ENCODE data around the gene KIF26B. TPM values are rescaled to one million over a fixed set of nuclear protein-coding genes. Genes with fewer than 3 reads are reported as not detected.

Gene KIF26B
- total RNA-seq, 2 experiments from 2014 or later: not detected

- Mint-ChIP-seq H3K27ac (no peak overlapping the region), H3K4me3 (no peak overlapping the region), H3K27me3 (no peaks in the 10 kb centered on the region), H3K4me1 (no peaks in the 10 kb centered on the region), H3K36me3 (ENCODE audit: low read depth) (no peaks in the 10 kb centered on the region), H3K9me3 (no peaks in the 10 kb centered on the region)
- ChIA-PET POLR2A (no interaction called here), CTCF (no interaction called here)
- no peak for DNase-seq
Measured at GRCh38 chr1:245411245-245412036, 256.7 kb downstream of the KIF26B start.

- no peaks in the 10 kb centered on the region for H3K4me1 Mint-ChIP-seq
- no peak overlapping the region for H3K4me3 Mint-ChIP-seq
- no peak overlapping the region for H3K27ac Mint-ChIP-seq
- H3K36me3 Mint-ChIP-seq (ENCODE audit: low read depth): no peaks in the 10 kb centered on the region
- DNase-seq: no peak
- ChIA-PET CTCF (no interaction called here), POLR2A (no interaction called here)
- no peaks in the 10 kb centered on the region for H3K27me3 Mint-ChIP-seq
- H3K9me3 Mint-ChIP-seq: no peaks in the 10 kb centered on the region
Measured at GRCh38 chr1:245412306-245412705, 257.5 kb downstream of the KIF26B start.

DNA sequence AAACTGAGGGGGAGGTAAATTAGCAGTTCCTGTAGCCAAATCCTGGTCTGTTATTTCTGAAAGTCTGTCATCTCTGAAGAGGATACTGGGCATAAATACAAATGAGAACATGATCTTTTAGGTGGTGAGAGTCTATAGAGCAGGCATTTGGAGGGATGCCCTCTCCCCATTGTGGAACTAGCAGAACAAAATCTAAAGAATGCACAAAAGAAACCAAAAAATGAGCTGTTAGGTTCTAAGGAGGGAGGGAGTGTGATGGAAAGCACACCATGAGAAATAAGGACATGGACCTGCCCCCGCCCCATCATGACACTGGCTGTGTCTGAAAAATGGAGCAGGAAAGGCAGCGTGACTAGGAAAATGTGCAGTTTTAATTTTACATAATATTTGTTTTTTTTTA is 262.0 kb downstream of the KIF26B start:
- Mint-ChIP-seq H3K27ac (no peak overlapping the region), H3K36me3 (ENCODE audit: low read depth) (no peaks in the 10 kb centered on the region), H3K9me3 (no peaks in the 10 kb centered on the region), H3K4me1 (no peaks in the 10 kb centered on the region), H3K27me3 (no peaks in the 10 kb centered on the region), H3K4me3 (no peak overlapping the region)
- CTCF ChIA-PET: no interaction called here
- DNase-seq: no peak
- POLR2A ChIA-PET: no interaction called here

GRCh38 chr1:245418077-245418476 is 263.3 kb downstream of the KIF26B start:
- CTCF ChIA-PET: no interaction called here
- Mint-ChIP-seq H3K27ac (no peak overlapping the region), H3K9me3 (no peaks in the 10 kb centered on the region), H3K36me3 (ENCODE audit: low read depth) (no peaks in the 10 kb centered on the region), H3K27me3 (no peaks in the 10 kb centered on the region), H3K4me1 (no peaks in the 10 kb centered on the region), H3K4me3 (no peak overlapping the region)
- no peak for DNase-seq
- POLR2A ChIA-PET: no interaction called here

- Mint-ChIP-seq H3K27me3 (no peaks in the 10 kb centered on the region), H3K36me3 (ENCODE audit: low read depth) (no peaks in the 10 kb centered on the region), H3K4me3 (no peak overlapping the region), H3K4me1 (no peaks in the 10 kb centered on the region), H3K27ac (no peak overlapping the region), H3K9me3 (no peaks in the 10 kb centered on the region)
- CTCF ChIA-PET: no interaction called here
- DNase-seq: no peak
- POLR2A ChIA-PET: no interaction called here
Measured at GRCh38 chr1:245419461-245419978, 264.7 kb downstream of the KIF26B start.

- Mint-ChIP-seq H3K4me1 (no peaks in the 10 kb centered on the region), H3K27me3 (no peaks in the 10 kb centered on the region), H3K4me3 (no peak overlapping the region), H3K27ac (no peak overlapping the region), H3K36me3 (ENCODE audit: low read depth) (no peaks in the 10 kb centered on the region), H3K9me3 (no peaks in the 10 kb centered on the region)
- DNase-seq: no peak
- POLR2A ChIA-PET: no interaction called here
- CTCF ChIA-PET: no interaction called here
Measured at GRCh38 chr1:245419989-245420388, 265.2 kb downstream of the KIF26B start.

GRCh38 chr1:245420926-245421325 is 266.1 kb downstream of the KIF26B start:
- CTCF ChIA-PET: no interaction called here

GRCh38 chr1:245428681-245429080 is 273.9 kb downstream of the KIF26B start:
- no peaks in the 10 kb centered on the region for H3K27me3 Mint-ChIP-seq
- DNase-seq: no peak
- no peaks in the 10 kb centered on the region for H3K4me1 Mint-ChIP-seq
- peaks cover 2% of the 10 kb centered on the region for H3K9me3 Mint-ChIP-seq
- H3K27ac Mint-ChIP-seq: no peak overlapping the region
- H3K4me3 Mint-ChIP-seq: no peak overlapping the region
- CTCF ChIA-PET: no interaction called here
- POLR2A ChIA-PET: no interaction called here
- no peaks in the 10 kb centered on the region for H3K36me3 Mint-ChIP-seq (ENCODE audit: low read depth)

More at GRCh38 chr1:245420926-245421325, 266.1 kb downstream of the KIF26B start:
- Mint-ChIP-seq H3K9me3 (no peaks in the 10 kb centered on the region), H3K27ac (no peak overlapping the region), H3K36me3 (ENCODE audit: low read depth) (no peaks in the 10 kb centered on the region), H3K4me3 (no peak overlapping the region), H3K4me1 (no peaks in the 10 kb centered on the region), H3K27me3 (no peaks in the 10 kb centered on the region)
- POLR2A ChIA-PET: no interaction called here
- DNase-seq: no peak

DNA sequence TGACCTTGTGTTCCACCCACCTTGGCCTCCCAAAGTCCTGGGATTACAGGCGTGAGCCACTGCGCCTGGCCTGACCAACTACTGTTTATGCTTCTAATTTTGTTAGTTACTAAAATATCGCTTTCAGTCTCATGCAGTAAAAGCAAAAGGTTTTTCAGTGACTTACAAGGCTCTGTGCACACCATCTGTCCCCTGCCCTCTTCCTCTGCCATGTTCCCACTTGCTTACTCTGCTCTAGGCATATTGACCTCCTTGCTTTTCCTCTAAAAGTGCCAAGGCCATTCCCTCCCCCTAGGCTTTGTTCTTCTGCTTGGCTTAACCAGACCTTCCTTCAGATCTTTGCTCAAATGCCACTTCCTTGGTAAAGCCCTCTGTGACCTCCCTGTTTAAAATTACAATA is 276.9 kb downstream of the KIF26B start:
- Mint-ChIP-seq H3K27ac (no peak overlapping the region), H3K9me3 (peaks cover 2% of the 10 kb centered on the region), H3K4me3 (no peak overlapping the region), H3K27me3 (no peaks in the 10 kb centered on the region), H3K36me3 (ENCODE audit: low read depth) (no peaks in the 10 kb centered on the region), H3K4me1 (no peaks in the 10 kb centered on the region)
- ChIA-PET POLR2A (no interaction called here), CTCF (no interaction called here)
- DNase-seq: no peak

DNA sequence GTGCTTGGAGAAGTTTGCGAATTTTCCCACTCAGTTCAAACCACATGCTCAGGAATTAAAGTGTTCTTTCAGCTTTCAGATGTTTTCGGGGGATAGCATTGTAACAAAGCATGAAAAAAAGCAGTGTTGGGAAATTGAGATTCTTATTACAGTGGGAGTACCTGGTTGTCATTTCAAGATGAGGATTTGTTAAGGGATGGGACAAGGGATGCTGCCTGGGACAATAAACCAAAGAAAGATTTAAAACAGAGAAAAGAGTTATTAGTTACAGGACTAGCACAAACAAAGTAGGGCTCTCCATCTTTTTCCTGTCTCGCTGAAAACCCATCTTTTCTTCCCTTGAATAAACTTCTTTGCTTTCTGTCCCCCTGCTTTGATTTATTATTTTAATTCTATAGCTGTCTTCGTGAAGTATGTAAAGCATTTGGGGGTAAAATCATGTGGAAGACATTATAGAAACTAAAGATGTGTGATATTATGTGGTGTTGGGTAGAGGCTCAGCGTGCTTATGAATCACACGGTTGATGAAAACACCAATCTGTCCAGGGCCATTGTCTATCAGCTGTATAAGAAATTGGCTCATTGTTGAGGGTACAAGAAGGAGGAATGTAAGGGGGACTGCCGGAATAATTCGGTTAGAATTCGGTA is 277.6 kb downstream of the KIF26B start:
- peaks cover 2% of the 10 kb centered on the region for H3K9me3 Mint-ChIP-seq
- no peaks in the 10 kb centered on the region for H3K4me1 Mint-ChIP-seq
- no peak overlapping the region for H3K27ac Mint-ChIP-seq
- H3K36me3 Mint-ChIP-seq (ENCODE audit: low read depth): no peaks in the 10 kb centered on the region
- ChIA-PET POLR2A (no interaction called here), CTCF (interaction anchor here (0.6 kb wide), 1 partner anchor 832 kb away, joined by 3 read pairs; no protein-coding TSS in a partner anchor)
- H3K4me3 Mint-ChIP-seq: no peak overlapping the region
- no peak for DNase-seq
- H3K27me3 Mint-ChIP-seq: no peaks in the 10 kb centered on the region

DNA sequence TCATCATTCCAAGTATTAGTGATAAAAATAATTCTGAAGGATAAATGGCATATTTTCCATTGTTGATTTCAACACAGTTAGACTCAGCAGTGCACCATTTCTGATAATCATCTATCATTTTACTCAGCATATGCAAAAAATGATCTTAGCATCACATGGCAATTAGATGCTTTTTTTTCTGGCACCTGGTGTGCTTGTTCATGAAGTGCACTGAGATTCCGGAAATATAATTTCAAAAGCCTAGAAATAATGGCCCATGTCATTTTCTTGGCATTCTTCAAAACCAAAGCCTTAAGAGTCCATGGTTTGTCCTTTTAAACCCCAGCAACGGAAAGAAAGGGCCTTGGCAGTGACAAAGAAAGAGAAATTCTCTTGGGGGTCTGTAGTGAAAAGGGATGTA is 278.8 kb downstream of the KIF26B start:
- DNase-seq: no peak
- H3K9me3 Mint-ChIP-seq: peaks cover 2% of the 10 kb centered on the region
- no peak overlapping the region for H3K4me3 Mint-ChIP-seq
- no peak overlapping the region for H3K27ac Mint-ChIP-seq
- H3K27me3 Mint-ChIP-seq: no peaks in the 10 kb centered on the region
- POLR2A ChIA-PET: no interaction called here
- CTCF ChIA-PET: no interaction called here
- no peaks in the 10 kb centered on the region for H3K36me3 Mint-ChIP-seq (ENCODE audit: low read depth)
- no peaks in the 10 kb centered on the region for H3K4me1 Mint-ChIP-seq

DNA sequence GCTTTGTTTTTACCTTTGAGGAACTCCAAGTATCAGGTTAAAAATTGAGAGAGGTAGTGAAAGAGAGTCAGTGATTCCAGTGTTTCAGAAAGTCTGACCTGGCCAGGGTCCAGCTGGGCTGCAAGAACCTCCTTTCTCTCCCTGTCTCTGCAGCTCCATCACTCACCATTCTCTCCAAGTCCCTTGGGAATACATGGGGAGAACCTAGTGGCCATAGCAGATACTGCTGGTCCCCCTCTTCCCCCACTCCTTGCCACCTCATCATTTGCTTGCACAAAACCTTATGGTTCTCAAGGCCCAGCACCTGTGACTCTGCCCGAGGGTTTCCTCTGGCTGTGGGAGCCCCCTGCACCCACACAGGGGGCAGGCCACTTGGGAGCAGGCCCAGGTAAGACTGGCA is 279.5 kb downstream of the KIF26B start:
- H3K4me3 Mint-ChIP-seq: no peak overlapping the region
- no peaks in the 10 kb centered on the region for H3K27me3 Mint-ChIP-seq
- ChIA-PET CTCF (no interaction called here), POLR2A (no interaction called here)
- H3K4me1 Mint-ChIP-seq: no peaks in the 10 kb centered on the region
- H3K36me3 Mint-ChIP-seq (ENCODE audit: low read depth): no peaks in the 10 kb centered on the region
- H3K9me3 Mint-ChIP-seq: peaks cover 2% of the 10 kb centered on the region
- no peak for DNase-seq
- no peak overlapping the region for H3K27ac Mint-ChIP-seq

- no peak overlapping the region for H3K27ac Mint-ChIP-seq
- ChIA-PET POLR2A (no interaction called here), CTCF (no interaction called here)
- no peak for DNase-seq
- H3K9me3 Mint-ChIP-seq: no peaks in the 10 kb centered on the region
- no peaks in the 10 kb centered on the region for H3K27me3 Mint-ChIP-seq
- no peaks in the 10 kb centered on the region for H3K4me1 Mint-ChIP-seq
- no peak overlapping the region for H3K4me3 Mint-ChIP-seq
- H3K36me3 Mint-ChIP-seq (ENCODE audit: low read depth): no peaks in the 10 kb centered on the region
Measured at GRCh38 chr1:245436407-245436806, 281.6 kb downstream of the KIF26B start.

Measured in activated CD4-positive, alpha-beta memory T cell treated with anti-CD3 and anti-CD28 coated beads, Interleukin-2, amount 10 ng/mL, durations not matched to agents 7 days and 5 days (primary cell).